MM.1S (cell line): Measurements from ENCODE around the gene BANP.

Source experiments
- DNase-seq: peaks from one replicate; pipeline ENCODE4 v3.0.0-alpha.2; 2015
- H2AFZ ChIP-seq: fragments of 300-600 bp; sonication (generic); 2 replicates; pipeline ENCODE4 v1.6.0; 2016; ENCODE audit warnings: antibody characterized with exemption, low read length
- H3F3A ChIP-seq: fragments of 300-600 bp; sonication (generic); 2 replicates; pipeline ENCODE4 v1.6.1; 2016; ENCODE audit warnings: mild to moderate bottlenecking, antibody characterized with exemption, low read length, moderate library complexity, mixed read lengths; ENCODE audit not compliant: insufficient read depth
- H3K27ac ChIP-seq: fragments of 300-600 bp; sonication (generic); 2 replicates; pipeline ENCODE4 v1.5.1; 2016; ENCODE audit warnings: mild to moderate bottlenecking, low read length
- H3K27me3 ChIP-seq: fragments of 300-600 bp; sonication (generic); replicated peaks from 2 replicates; pipeline ENCODE4 v1.6.0; 2016; ENCODE audit warnings: low read length; ENCODE audit not compliant: insufficient read depth
- H3K36me3 ChIP-seq: fragments of 300-600 bp; sonication (generic); replicated peaks from 2 replicates; pipeline ENCODE4 v1.6.1; 2016; ENCODE audit warnings: mild to moderate bottlenecking, low read length, mixed read lengths; ENCODE audit not compliant: insufficient read depth
- H3K4me1 ChIP-seq: fragments of 300-600 bp; sonication (generic); 2 replicates; pipeline ENCODE4 v1.6.1; 2016; ENCODE audit warnings: low read length, mixed read lengths
- H3K4me2 ChIP-seq: fragments of 300-600 bp; sonication (generic); 2 replicates; pipeline ENCODE4 v1.6.0; 2016; ENCODE audit warnings: low read depth, low read length
- H3K4me3 ChIP-seq: fragments of 300-600 bp; sonication (generic); 2 replicates; pipeline ENCODE4 v1.5.1; 2016; ENCODE audit warnings: low read length, mixed read lengths
- H3K79me2 ChIP-seq: fragments of 300-600 bp; sonication (generic); 2 replicates; pipeline ENCODE4 v1.6.1; 2016; ENCODE audit warnings: mixed run types, low read length, mixed read lengths
- H3K9ac ChIP-seq: fragments of 300-600 bp; sonication (generic); 2 replicates; pipeline ENCODE4 v1.6.1; 2016; ENCODE audit warnings: low read length, mixed read lengths
- H3K9me2 ChIP-seq: fragments of 300-600 bp; sonication (generic); replicated peaks from 2 replicates; pipeline ENCODE4 v1.6.1; 2016; ENCODE audit warnings: mild to moderate bottlenecking, low read length, mixed read lengths; ENCODE audit not compliant: insufficient read depth
- H3K9me3 ChIP-seq: fragments of 300-600 bp; sonication (generic); replicated peaks from 2 replicates; pipeline ENCODE4 v1.6.1; 2016; ENCODE audit warnings: mild to moderate bottlenecking, low read length, mixed read lengths; ENCODE audit not compliant: insufficient read depth
- H4K20me1 ChIP-seq: fragments of 300-600 bp; sonication (generic); 2 replicates; pipeline ENCODE4 v1.6.1; 2016; ENCODE audit warnings: mild to moderate bottlenecking, low read length, moderate library complexity, mixed read lengths; ENCODE audit not compliant: insufficient read depth
- EZH2 ChIP-seq: fragments of 300-600 bp; sonication (generic); optimal IDR thresholded peaks from 2 replicates; pipeline ENCODE3; 2017; ENCODE audit warnings: low read depth, mild to moderate bottlenecking, antibody characterized with exemption, low read length, mixed read lengths
- EZH2phosphoT487 ChIP-seq: fragments of 300-600 bp; sonication (generic); IDR thresholded peaks from 2 replicates; pipeline ENCODE4 v1.6.1; 2018; ENCODE audit warnings: antibody characterized with exemption, low read length
- TF ChIP-seq, protein P1 (sequence below): fragments of 300-600 bp; sonication (generic); IDR thresholded peaks from 2 replicates; pipeline ENCODE4 v1.5.1; 2016; ENCODE audit warnings: antibody characterized with exemption, low read length, mixed read lengths

BANP gene

DNA sequence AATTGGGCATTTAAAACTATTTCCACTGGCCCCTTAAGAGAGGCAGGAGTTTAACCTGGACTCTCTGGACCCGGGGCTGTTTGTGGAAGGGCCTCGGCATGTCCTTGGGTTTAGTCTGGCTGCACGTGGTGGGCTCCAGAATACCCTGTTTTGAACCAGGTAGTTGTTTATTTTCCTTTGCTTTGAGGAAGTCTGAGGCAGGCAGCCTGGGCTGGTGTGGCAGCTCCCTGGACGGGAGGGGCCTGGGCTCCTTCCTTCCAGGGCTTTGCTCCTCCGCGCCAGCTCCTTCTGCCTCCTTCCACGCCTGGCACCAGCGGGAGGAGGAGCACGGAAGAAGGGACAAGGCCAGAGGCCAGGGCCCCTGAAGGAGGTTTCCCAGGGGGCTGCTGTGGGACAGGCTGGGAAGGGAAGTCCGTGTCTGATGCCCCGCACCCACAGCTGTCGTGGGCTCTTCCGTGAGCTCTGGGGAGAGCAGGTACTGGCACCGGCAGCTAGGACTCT is 15.5 kb downstream of the BANP start:
- Histone ChIP-seq H3K4me1 (no peaks in the 10 kb centered on the region), H3K4me3 (no peak overlapping the region), H3F3A (no peaks in the 10 kb centered on the region), H3K27me3 (no peaks in the 10 kb centered on the region), H3K36me3 (no peaks in the 10 kb centered on the region), H3K79me2 (peaks cover 80% of the 10 kb centered on the region), H4K20me1 (no peaks in the 10 kb centered on the region), H2AFZ (no peak overlapping the region), H3K9me3 (no peaks in the 10 kb centered on the region), H3K9me2 (no peaks in the 10 kb centered on the region), H3K9ac (no peak overlapping the region), H3K4me2 (no peak overlapping the region), H3K27ac (no peak overlapping the region)
- TF ChIP-seq EZH2 (no peak), EZH2phosphoT487 (no peak)
- TF ChIP-seq, protein P1, sequence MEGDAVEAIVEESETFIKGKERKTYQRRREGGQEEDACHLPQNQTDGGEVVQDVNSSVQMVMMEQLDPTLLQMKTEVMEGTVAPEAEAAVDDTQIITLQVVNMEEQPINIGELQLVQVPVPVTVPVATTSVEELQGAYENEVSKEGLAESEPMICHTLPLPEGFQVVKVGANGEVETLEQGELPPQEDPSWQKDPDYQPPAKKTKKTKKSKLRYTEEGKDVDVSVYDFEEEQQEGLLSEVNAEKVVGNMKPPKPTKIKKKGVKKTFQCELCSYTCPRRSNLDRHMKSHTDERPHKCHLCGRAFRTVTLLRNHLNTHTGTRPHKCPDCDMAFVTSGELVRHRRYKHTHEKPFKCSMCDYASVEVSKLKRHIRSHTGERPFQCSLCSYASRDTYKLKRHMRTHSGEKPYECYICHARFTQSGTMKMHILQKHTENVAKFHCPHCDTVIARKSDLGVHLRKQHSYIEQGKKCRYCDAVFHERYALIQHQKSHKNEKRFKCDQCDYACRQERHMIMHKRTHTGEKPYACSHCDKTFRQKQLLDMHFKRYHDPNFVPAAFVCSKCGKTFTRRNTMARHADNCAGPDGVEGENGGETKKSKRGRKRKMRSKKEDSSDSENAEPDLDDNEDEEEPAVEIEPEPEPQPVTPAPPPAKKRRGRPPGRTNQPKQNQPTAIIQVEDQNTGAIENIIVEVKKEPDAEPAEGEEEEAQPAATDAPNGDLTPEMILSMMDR: no peak
- no peak for DNase-seq

GRCh38 chr16:87968541-87968940 is 17.3 kb downstream of the BANP start:
- peaks cover 80% of the 10 kb centered on the region for H3K79me2 ChIP-seq

GRCh38 chr16:87970186-87970585 is 19.0 kb downstream of the BANP start:
- Histone ChIP-seq H3K9ac (no peak overlapping the region), H3K79me2 (peaks cover 79% of the 10 kb centered on the region), H3K27ac (no peak overlapping the region)

More at GRCh38 chr16:87968541-87968940, 17.3 kb downstream of the BANP start:
- H4K20me1 ChIP-seq: no peaks in the 10 kb centered on the region
- H3K27ac ChIP-seq: no peak overlapping the region
- H2AFZ ChIP-seq: no peak overlapping the region
- no peaks in the 10 kb centered on the region for H3F3A ChIP-seq
- H3K27me3 ChIP-seq: no peaks in the 10 kb centered on the region
- no peaks in the 10 kb centered on the region for H3K9me2 ChIP-seq
- H3K9me3 ChIP-seq: no peaks in the 10 kb centered on the region
- no peak for DNase-seq
- H3K4me3 ChIP-seq: no peak overlapping the region
- TF ChIP-seq, protein P1: no peak
- no peak for TF ChIP-seq EZH2phosphoT487
- TF ChIP-seq EZH2: no peak
- no peaks in the 10 kb centered on the region for H3K36me3 ChIP-seq
- H3K4me2 ChIP-seq: no peak overlapping the region
- no peak overlapping the region for H3K9ac ChIP-seq
- no peaks in the 10 kb centered on the region for H3K4me1 ChIP-seq

More at GRCh38 chr16:87970186-87970585, 19.0 kb downstream of the BANP start:
- no peaks in the 10 kb centered on the region for H3K9me2 ChIP-seq
- no peaks in the 10 kb centered on the region for H3K9me3 ChIP-seq
- no peak overlapping the region for H2AFZ ChIP-seq
- no peaks in the 10 kb centered on the region for H3K36me3 ChIP-seq
- no peaks in the 10 kb centered on the region for H3K27me3 ChIP-seq
- H4K20me1 ChIP-seq: no peaks in the 10 kb centered on the region
- no peak overlapping the region for H3K4me3 ChIP-seq
- no peaks in the 10 kb centered on the region for H3K4me1 ChIP-seq
- no peak for DNase-seq
- no peaks in the 10 kb centered on the region for H3F3A ChIP-seq
- no peak for TF ChIP-seq EZH2phosphoT487
- no peak for TF ChIP-seq EZH2
- TF ChIP-seq, protein P1: no peak
- no peak overlapping the region for H3K4me2 ChIP-seq
